EH (cell line): Measurements from ENCODE around the gene NTF4.
"Not testable (repeated sequence)": the region's sequence is repeated elsewhere in the genome, so short reads cannot be mapped to it uniquely, and the experiment has no call there.

Experiments used
- DNase-seq: peaks from one replicate; pipeline ENCODE4 v3.0.0-alpha.2; 2015; ENCODE audit warnings: low read depth

Gene NTF4

GRCh38 chr19:49056902-49057596 is 7.6 kb downstream of the NTF4 start:
- DNase-seq: not testable (repeated sequence)

- peak; percentile 63 for DNase-seq
These were observed 8.3 kb downstream of the NTF4 start for GRCh38 chr19:49056101-49056901.

- DNase-seq: peak; percentile 73
These were observed 14.1 kb downstream of the NTF4 start for GRCh38 chr19:49050376-49051033.

- DNase-seq: not testable (repeated sequence)
These were observed 14.8 kb downstream of the NTF4 start for GRCh38 chr19:49049834-49050233.

- DNase-seq: not testable (repeated sequence)
These were observed 15.6 kb downstream of the NTF4 start, which contains the start of gene CGB8 for GRCh38 chr19:49049011-49049410. Gene CGB8, minus strand, starts transcription at chr19:49049111. Its CDS starts 372 bp downstream, at chr19:49048739.

- not testable (repeated sequence) for DNase-seq
These were observed 21.1 kb downstream of the NTF4 start, which contains the start of gene CGB5 for GRCh38 chr19:49043548-49043947. Gene CGB5, plus strand, starts transcription at chr19:49043848. Its CDS starts 362 bp downstream, at chr19:49044210.

GRCh38 chr19:49042666-49043065 is 22.0 kb downstream of the NTF4 start:
- DNase-seq: not testable (repeated sequence)

GRCh38 chr19:49042177-49042576 is 22.4 kb downstream of the NTF4 start:
- DNase-seq: peak; percentile 48

- DNase-seq: not testable (repeated sequence)
These were observed 24.9 kb downstream of the NTF4 start for GRCh38 chr19:49039736-49040135.

GRCh38 chr19:49038557-49039276 is 25.9 kb downstream of the NTF4 start:
- peak; percentile 88 for DNase-seq

- DNase-seq: not testable (repeated sequence)
These were observed 26.5 kb downstream of the NTF4 start for GRCh38 chr19:49038111-49038510.

GRCh38 chr19:49036815-49037214 is 27.8 kb downstream of the NTF4 start, which contains the start of gene CGB1:
Gene CGB1, minus strand, starts transcription at chr19:49036895. Its CDS starts 184 bp downstream, at chr19:49036711.
- DNase-seq: not testable (repeated sequence)

GRCh38 chr19:49031642-49032301 is 32.8 kb downstream of the NTF4 start, which contains the start of gene CGB2:
Gene CGB2, plus strand, starts transcription at chr19:49031890. Its CDS starts 206 bp downstream, at chr19:49032096.
- DNase-seq: peak; percentile 12

- DNase-seq: not testable (repeated sequence)
These were observed 34.3 kb downstream of the NTF4 start for GRCh38 chr19:49030323-49030722.

- DNase-seq: peak; percentile 55
These were observed 34.9 kb downstream of the NTF4 start for GRCh38 chr19:49029749-49030148.

- DNase-seq: not testable (repeated sequence)
These were observed 35.9 kb downstream of the NTF4 start for GRCh38 chr19:49028686-49029085.

- DNase-seq: peak; percentile 19
These were observed 39.0 kb downstream of the NTF4 start for GRCh38 chr19:49025599-49025998.

- not testable (repeated sequence) for DNase-seq
These were observed 39.5 kb downstream of the NTF4 start for GRCh38 chr19:49025088-49025487.

- not testable (repeated sequence) for DNase-seq
These were observed 40.4 kb downstream of the NTF4 start, which contains the start of gene CGB3 for GRCh38 chr19:49024233-49024632. Gene CGB3, minus strand, starts transcription at chr19:49024333. Its CDS starts 362 bp downstream, at chr19:49023971.

GRCh38 chr19:49022116-49022515 is 42.5 kb downstream of the NTF4 start:
- no peak for DNase-seq
